ENCODE measurements around the gene APOA1.

APOA1 gene

DNA sequence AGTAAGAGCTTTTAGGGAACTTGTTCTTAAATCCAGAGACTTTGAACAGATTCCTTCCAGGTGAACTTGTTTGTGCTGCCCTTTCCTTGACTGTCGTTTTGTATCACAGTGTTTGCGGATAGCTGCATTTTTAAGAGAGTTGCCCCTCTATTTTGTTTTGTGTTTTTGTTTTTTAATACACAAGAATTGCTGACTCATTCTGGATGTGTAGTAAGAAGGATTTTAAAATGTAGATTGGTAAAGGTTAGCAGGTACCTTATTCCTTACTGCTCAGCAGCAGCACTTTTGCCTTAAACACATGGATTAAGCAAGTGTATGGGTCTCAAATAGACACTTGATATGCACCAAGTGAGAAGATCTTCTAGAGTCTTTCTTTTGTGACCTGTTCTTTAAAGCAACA lies 36.8 kb downstream of the APOA1 start:
- H3K4me3 Mint-ChIP-seq: no peak overlapping the region
- DNase-seq: no peak
- H3K4me1 Mint-ChIP-seq (ENCODE audit: low read depth): peaks cover 5% of the 10 kb centered on the region
- H3K36me3 Mint-ChIP-seq (ENCODE audit: low read depth): no peaks in the 10 kb centered on the region
- H3K27ac Mint-ChIP-seq: no peak overlapping the region
- H3K9me3 Mint-ChIP-seq: no peaks in the 10 kb centered on the region
- peaks cover 9% of the 10 kb centered on the region for H3K27me3 Mint-ChIP-seq

DNA sequence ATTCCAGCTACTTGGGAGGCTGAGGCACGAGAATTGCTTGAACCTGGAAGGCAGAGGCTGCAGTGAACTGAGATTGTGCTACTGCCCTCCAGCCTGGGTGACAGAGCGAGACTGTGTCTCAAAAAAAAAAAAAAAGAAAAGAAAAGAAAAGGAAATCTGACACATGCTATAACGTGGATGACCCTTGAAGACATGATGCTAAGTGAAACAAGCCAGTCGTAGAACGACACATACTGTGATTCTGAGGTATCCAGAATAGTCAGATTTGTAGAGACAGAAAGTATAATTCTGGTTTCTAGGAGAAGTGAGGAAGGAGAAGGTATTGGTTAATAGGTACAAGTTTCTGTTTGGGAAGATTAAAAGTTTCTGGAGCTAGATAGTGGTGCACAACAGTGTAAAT lies 39.1 kb downstream of the APOA1 start:
- DNase-seq: no peak
- Mint-ChIP-seq H3K27ac (no peak overlapping the region), H3K36me3 (ENCODE audit: low read depth) (no peaks in the 10 kb centered on the region), H3K27me3 (peaks cover 9% of the 10 kb centered on the region), H3K9me3 (no peaks in the 10 kb centered on the region), H3K4me1 (ENCODE audit: low read depth) (peaks cover 5% of the 10 kb centered on the region), H3K4me3 (no peak overlapping the region)

DNA sequence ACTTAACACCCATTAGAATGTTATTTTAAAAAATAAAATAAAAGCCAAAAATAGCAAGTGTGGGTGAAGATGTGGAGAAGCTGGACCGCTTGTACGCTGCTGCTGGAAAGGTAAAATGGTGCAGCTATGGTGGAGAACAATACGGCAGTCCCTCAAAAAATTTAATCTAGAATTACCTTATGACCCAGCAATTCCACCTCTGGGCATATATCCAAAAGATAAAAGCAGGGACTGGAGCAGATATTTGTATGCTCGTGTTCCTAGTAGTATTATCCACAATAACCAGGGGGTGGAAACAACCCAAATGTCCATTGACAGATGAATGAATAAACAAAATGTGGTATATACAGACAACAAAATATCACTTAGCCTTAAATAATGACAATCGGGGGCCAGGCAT lies 39.6 kb downstream of the APOA1 start:
- H3K27me3 Mint-ChIP-seq: peaks cover 9% of the 10 kb centered on the region

DNA sequence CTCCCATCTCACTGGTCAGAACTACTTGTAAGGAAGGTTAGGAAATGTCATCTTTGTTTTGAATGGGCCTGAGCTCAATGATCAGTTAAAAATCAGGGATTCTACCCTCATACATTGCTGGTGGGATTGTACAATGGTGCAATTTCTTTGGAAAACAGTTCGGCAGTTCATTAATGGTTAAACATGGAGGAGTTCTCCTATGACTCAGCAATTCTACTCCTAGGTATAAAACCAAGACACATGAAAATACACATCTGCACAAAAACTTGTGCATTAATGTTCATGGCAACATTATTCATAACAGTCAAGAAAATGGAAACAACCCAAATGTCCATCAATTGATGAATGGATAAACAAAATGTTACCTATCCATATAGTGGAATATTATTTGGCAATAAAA lies 40.9 kb downstream of the APOA1 start:
- Mint-ChIP-seq H3K4me1 (ENCODE audit: low read depth) (peaks cover 8% of the 10 kb centered on the region), H3K36me3 (ENCODE audit: low read depth) (no peaks in the 10 kb centered on the region), H3K4me3 (no peak overlapping the region), H3K9me3 (no peaks in the 10 kb centered on the region), H3K27ac (no peak overlapping the region), H3K27me3 (peaks cover 9% of the 10 kb centered on the region)
- no peak for DNase-seq

More for the DNA sequence above, 39.6 kb downstream of the APOA1 start:
- Mint-ChIP-seq H3K4me3 (no peak overlapping the region), H3K4me1 (ENCODE audit: low read depth) (peaks cover 8% of the 10 kb centered on the region), H3K9me3 (no peaks in the 10 kb centered on the region), H3K36me3 (ENCODE audit: low read depth) (no peaks in the 10 kb centered on the region), H3K27ac (no peak overlapping the region)
- no peak for DNase-seq

DNA sequence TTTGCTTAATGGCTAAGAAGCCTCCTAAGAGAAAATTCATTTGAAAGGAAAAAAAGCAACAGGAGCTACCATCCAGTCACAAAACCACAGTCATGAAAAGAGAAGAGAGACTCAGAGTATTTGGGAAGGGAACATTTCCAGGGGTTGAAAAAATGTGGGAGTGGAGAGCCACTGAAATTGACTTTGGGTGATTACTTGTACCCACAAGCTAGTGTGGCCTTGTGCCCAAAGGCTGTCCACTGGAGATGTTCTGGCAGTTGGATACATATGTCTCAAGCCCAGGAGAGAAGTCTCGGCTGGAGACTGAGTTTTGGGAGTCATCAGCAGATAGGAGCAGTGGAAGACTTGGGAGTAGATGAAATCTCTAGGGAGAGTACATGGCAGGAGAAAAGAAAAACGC lies 42.6 kb downstream of the APOA1 start:
- Mint-ChIP-seq H3K27ac (no peak overlapping the region), H3K4me3 (no peak overlapping the region), H3K9me3 (no peaks in the 10 kb centered on the region), H3K4me1 (ENCODE audit: low read depth) (peaks cover 16% of the 10 kb centered on the region), H3K27me3 (peaks cover 3% of the 10 kb centered on the region), H3K36me3 (ENCODE audit: low read depth) (no peaks in the 10 kb centered on the region)
- DNase-seq: no peak

DNA sequence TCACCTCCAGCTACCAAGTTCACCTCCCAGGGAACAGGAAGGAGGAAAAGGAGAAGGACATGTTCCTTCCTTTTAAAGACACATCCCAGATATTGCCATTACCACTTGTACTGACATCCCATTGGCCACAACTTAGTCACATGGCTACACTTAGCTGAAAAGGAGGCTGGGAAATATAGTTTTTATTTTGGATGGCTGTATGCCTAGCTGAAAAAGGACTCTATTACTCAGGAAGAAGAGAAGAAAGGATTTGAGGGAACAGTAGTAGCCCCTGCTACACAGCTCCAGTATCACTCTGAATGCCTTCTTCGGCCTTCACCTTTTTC lies 43.7 kb downstream of the APOA1 start:
- Mint-ChIP-seq H3K4me1 (ENCODE audit: low read depth) (peaks cover 15% of the 10 kb centered on the region), H3K4me3 (no peak overlapping the region), H3K27ac (no peak overlapping the region), H3K36me3 (ENCODE audit: low read depth) (no peaks in the 10 kb centered on the region), H3K9me3 (no peaks in the 10 kb centered on the region), H3K27me3 (no peaks in the 10 kb centered on the region)
- no peak for DNase-seq

DNA sequence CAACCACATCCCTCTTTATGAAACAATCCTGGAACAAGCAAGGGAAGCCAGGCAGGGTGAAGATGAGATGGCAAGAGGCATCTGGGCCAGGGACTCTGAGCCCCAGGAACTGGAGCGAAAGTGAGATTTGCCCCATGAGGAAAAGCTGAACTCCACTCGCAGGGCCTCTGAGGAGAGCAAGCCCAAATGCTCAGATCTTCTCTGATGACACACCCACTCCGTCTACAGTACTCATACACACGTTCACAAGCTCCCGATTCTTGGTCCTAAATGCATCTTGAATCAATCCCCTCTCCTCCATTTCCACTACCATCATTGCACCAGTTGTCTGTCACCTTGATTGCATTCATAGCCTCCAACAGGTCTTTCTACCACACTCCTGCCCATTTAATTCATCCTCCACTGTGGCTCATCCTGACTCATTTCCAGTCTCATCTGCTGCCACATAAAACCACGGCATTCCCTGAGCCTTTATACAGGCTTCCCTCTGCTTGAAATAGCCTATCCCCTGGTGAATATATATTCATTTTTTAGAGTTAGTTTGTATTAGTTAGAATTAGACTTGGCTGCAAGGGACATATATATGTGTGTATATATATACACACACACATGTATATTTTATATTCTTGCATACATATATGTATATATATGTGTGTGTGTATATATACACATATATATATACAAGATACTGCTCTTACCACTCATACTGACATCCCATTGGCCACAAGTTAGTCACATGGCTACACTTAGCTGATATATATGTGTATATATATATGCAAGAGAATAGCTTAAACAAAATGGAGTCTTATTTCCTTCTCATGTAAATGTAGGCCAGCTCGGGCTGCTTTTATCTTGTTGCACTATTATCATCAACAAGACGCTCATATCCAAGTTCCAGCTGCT lies 44.3 kb downstream of the APOA1 start:
- Mint-ChIP-seq H3K4me3 (no peak overlapping the region), H3K27me3 (no peaks in the 10 kb centered on the region), H3K27ac (no peak overlapping the region), H3K36me3 (ENCODE audit: low read depth) (no peaks in the 10 kb centered on the region), H3K4me1 (ENCODE audit: low read depth) (peaks cover 18% of the 10 kb centered on the region), H3K9me3 (no peaks in the 10 kb centered on the region)
- DNase-seq: no peak

DNA sequence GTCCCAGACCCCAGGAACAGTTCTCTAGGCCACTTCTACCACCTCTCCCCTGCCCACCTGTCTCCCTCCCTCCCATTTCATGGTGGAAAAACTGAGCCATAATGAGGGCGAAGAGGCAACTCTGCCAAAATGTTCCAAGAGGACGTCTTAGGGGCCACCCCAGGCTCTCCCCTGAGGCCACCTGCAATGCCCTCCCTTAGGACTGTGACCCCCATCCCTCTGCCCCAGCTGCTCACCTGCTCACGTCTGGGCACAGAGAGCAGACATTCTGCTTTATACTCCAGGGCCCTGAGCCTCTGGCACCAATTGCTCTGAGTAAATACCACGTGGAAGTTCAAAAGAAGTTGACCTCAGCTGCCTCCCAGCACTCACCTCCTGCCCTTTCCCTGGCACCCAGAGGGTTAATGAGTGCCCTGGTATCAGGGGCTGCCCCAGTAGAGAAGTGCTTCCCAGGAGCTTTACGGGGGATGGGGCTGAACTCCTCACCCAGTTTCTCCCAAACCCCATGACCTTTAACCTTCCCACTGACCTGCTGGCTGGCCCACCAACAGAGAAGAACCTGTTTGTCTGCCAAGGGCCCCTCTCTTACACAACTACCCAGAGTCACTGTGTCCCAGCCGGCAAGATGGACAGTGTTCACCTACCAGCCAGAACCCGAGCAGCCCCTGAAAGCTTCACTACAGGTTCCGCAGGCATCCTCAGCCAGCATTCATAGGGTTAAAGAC lies 45.1 kb downstream of the APOA1 start:
- H3K36me3 Mint-ChIP-seq (ENCODE audit: low read depth): peaks cover 4% of the 10 kb centered on the region
- H3K9me3 Mint-ChIP-seq: no peaks in the 10 kb centered on the region
- H3K4me3 Mint-ChIP-seq: no peak overlapping the region
- peaks cover 21% of the 10 kb centered on the region for H3K4me1 Mint-ChIP-seq (ENCODE audit: low read depth)
- H3K27ac Mint-ChIP-seq: no peak overlapping the region
- H3K27me3 Mint-ChIP-seq: no peaks in the 10 kb centered on the region
- DNase-seq: no peak

DNA sequence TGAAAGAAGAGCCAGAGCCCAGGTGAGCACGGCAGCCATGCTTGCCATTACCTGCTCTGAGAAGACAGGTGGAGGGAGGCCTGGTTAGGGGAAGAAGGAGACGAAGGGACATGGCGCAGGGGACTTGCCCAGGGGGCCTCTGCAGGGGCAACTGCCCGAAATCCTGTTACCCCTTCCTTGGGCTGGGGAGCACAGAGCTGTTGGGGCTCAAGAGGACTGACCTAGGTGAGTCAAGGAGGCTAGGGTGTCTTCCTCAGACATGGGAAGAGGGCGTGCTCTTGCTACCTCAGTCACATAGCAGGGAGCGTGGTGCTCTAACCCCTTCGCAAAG lies 45.6 kb downstream of the APOA1 start, which contains the start of gene APOA5:
Gene APOA5 (minus strand): TSS at position 67 of the 331 bp plus-strand sequence. CDS start 19 bp downstream, at position 48.
- H3K27me3 Mint-ChIP-seq: no peaks in the 10 kb centered on the region
- no peak within 1 kb of the TSS for H3K4me3 Mint-ChIP-seq
- H3K36me3 Mint-ChIP-seq (ENCODE audit: low read depth): peaks cover 9% of the 10 kb centered on the region
- no peak for DNase-seq
- no peaks in the 10 kb centered on the region for H3K9me3 Mint-ChIP-seq
- H3K4me1 Mint-ChIP-seq (ENCODE audit: low read depth): peaks cover 25% of the 10 kb centered on the region
- no peak within 1 kb of the TSS for H3K27ac Mint-ChIP-seq

DNA sequence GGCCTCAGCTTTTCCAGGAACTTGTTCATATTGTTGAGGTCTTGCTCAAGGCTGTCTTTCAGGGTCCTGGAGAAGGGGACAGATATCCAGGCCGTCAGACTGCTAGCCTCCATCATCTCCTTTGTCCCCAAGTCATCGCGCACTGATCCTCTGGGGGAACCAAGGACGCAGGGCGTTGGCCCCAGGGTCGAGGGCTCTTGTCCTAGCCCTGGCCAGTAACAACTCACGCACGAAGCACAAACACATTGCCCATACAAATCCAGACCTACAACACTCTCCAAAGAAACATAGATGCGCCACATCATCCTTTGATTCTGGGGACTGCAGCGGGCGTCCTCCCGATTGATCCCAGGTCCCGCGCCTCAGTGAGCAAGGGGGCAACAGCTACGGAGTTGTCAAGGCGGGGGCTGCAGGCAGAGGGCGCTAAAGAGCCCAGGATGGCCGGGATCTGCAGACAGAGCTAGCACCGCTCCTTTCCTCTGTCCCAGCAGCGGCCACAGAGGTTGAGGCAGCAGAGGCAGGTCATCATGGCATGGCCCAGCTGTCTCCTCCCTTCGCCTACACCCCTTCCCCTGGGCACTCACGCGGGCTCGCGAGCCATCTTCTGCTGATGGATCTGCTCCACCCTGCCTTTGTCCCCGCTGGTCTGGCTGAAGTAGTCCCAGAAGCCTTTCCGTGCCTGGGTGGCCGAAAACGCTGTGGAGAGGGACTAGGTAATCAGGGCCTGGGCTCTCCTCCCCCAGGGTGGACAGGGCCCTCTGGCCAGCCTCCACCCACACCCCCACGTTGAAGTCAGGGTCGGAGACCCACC lies 46.2 kb downstream of the APOA1 start:
- Mint-ChIP-seq H3K9me3 (no peaks in the 10 kb centered on the region), H3K4me1 (ENCODE audit: low read depth) (peaks cover 31% of the 10 kb centered on the region), H3K36me3 (ENCODE audit: low read depth) (peaks cover 15% of the 10 kb centered on the region), H3K27me3 (no peaks in the 10 kb centered on the region), H3K27ac (no peak overlapping the region), H3K4me3 (no peak overlapping the region)
- DNase-seq: peak; percentile 87

DNA sequence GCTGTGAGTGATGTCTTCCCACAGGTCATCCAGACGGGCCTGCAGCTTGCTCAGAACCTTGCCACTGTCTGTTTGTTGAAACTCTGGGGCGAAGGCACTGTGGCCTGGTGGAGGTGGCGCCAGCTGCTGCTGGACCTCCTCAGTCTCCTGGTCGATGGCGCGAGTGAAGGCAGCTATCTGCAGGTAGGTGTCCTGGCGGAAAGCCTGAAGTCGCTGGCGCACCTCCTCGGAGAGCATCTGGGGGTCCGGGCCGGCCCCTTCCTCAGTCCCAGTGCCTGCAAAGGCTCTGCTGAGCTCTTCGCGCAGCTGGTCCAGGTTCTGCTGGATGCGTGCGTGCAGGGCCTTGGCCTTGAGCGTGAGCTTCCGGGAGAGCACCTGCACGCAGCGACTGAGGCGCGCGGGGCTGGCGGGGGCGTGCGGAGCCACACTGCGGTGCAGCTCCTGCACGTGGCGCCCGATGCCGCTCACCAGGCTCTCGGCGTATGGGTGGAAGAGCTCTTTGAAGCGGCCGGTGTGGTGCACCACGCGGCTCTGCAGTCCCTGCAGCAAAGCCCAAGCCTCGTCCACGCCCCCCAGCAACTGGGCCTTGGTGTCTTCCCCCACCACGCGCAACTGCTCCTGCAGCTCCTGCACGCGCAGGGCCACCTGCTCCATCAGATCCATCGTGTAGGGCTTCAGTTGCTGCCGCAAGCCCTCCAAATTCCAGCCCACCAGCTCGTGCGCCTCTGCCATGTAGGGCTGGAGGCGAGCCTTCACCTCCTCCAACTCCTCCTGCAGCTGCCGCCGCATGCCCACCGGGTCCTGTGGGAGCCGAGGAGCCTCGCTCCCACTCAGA lies 47.0 kb downstream of the APOA1 start:
- Mint-ChIP-seq H3K9me3 (no peaks in the 10 kb centered on the region), H3K27ac (no peak overlapping the region), H3K4me3 (no peak overlapping the region), H3K36me3 (ENCODE audit: low read depth) (peaks cover 23% of the 10 kb centered on the region), H3K27me3 (no peaks in the 10 kb centered on the region), H3K4me1 (ENCODE audit: low read depth) (peaks cover 39% of the 10 kb centered on the region)
- no peak for DNase-seq

DNA sequence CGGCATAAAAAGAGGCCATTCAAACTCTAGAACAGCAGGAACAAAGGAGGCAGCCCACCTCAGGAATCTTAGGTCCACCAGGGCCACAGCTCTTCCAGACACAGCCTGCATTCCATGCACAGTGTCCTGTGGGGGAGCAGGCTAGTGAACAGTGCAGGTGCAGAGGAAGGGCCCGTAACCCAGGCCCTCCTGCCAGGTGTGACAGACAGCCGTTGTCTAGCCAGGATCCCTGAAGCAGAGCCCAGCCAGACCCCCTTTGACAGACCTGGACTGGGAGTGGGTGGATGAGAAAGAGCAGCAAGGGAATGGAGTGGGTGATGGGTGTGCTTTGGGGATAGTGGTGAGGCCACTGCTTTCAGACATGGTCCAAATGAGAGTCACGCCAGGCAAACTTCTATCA lies 48.4 kb downstream of the APOA1 start:
- Mint-ChIP-seq H3K27ac (no peak overlapping the region), H3K4me1 (ENCODE audit: low read depth) (peaks cover 53% of the 10 kb centered on the region), H3K27me3 (no peaks in the 10 kb centered on the region), H3K36me3 (ENCODE audit: low read depth) (peaks cover 37% of the 10 kb centered on the region), H3K9me3 (no peaks in the 10 kb centered on the region), H3K4me3 (no peak overlapping the region)
- DNase-seq: no peak

DNA sequence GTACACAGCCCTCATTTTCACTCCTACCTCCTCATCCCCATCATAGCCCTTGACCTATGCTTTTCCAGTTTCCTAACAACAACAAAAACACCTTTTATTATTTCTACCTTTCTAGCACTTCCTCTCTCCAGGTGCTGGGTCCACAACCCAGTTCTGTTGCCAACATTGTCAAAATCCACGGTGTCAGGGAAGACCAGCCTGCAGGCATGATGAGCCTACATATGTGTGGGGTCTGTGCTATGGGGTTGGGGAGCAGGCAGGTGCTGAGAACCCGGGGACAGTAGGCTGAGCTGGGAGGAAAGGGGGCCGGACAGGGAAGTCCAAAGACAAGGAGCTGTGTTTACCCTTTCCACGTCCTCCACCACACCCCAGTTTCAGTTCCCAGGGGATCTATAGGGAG lies 48.9 kb downstream of the APOA1 start:
- no peaks in the 10 kb centered on the region for H3K9me3 Mint-ChIP-seq
- peak overlapping the region; percentile 95 for H3K4me3 Mint-ChIP-seq
- no peak for DNase-seq
- no peaks in the 10 kb centered on the region for H3K27me3 Mint-ChIP-seq
- H3K36me3 Mint-ChIP-seq (ENCODE audit: low read depth): peaks cover 42% of the 10 kb centered on the region
- H3K4me1 Mint-ChIP-seq (ENCODE audit: low read depth): peaks cover 56% of the 10 kb centered on the region
- H3K27ac Mint-ChIP-seq: peak overlapping the region; percentile 94

Data from activated T-cell treated with anti-CD3 and anti-CD28 coated beads, Interleukin-2, amount 50 U/mL, for 24 hours (primary cell).